Thymus (tissue), 11 donors: ENCODE measurements around the gene ZNF609. TPM values are rescaled to one million over a fixed set of nuclear protein-coding genes. Genes with fewer than 3 reads are reported as not detected.
A peak's percentile ranks its signal among the peaks of the same experiment; 100 is the strongest.

ENCODE experiments used
- DNase-seq, 9 donors: peaks; one replicate each; pipeline ENCODE4 v3.0.0-alpha.2; 2013; ENCODE audit warnings: low spot score in 9 of 9, low read depth in 6 of 9, missing footprints in 1 of 9
- H3K27ac ChIP-seq, 2 donors: one replicate each; pipeline ENCODE4 v1.5.1; 2013; ENCODE audit warnings: control low read depth in 1 of 2, low read depth in 1 of 2, low read length in 1 of 2, mild to moderate bottlenecking in 1 of 2, moderate library complexity in 1 of 2
- H3K27me3 ChIP-seq, 2 donors: one replicate each; pipeline ENCODE4 v1.5.1; 2013; ENCODE audit warnings: low read length in 1 of 2; ENCODE audit not compliant: control insufficient read depth in 2 of 2, insufficient read depth in 1 of 2
- H3K36me3 ChIP-seq, 2 donors: one replicate each; pipeline ENCODE4 v1.5.1; 2013; ENCODE audit warnings: low read length in 1 of 2, mild to moderate bottlenecking in 1 of 2, moderate library complexity in 1 of 2; ENCODE audit not compliant: control insufficient read depth in 2 of 2, insufficient read depth in 2 of 2
- H3K4me1 ChIP-seq, 2 donors: one replicate each; pipeline ENCODE4 v1.5.1; 2013; ENCODE audit warnings: low read length in 2 of 2; ENCODE audit not compliant: control insufficient read depth in 2 of 2, insufficient read depth in 2 of 2
- H3K4me3 ChIP-seq, 2 donors: one replicate each; pipeline ENCODE4 v1.5.1; 2013; ENCODE audit warnings: low read length in 2 of 2, control low read depth in 1 of 2, mild to moderate bottlenecking in 1 of 2
- H3K9me3 ChIP-seq, 2 donors: one replicate each; pipeline ENCODE4 v1.5.1; 2013; ENCODE audit warnings: low read length in 1 of 2, mild to moderate bottlenecking in 1 of 2; ENCODE audit not compliant: control insufficient read depth in 2 of 2, insufficient read depth in 1 of 2
- WGBS: extraction: QIAGEN DNeasy Blood & Tissue Kit; methylation state at CpG from one replicate; pipeline ENCODE4 v1.1.7; 2013; 5-methylcytosine and 5-hydroxymethylcytosine counted together
- polyA plus RNA-seq: library from polyadenylated mRNA; stranded (reverse); fragments of 200-250 nt; gene quantifications from one replicate; pipeline ENCODE4 v1.2.3, GENCODE V29; 2013
- total RNA-seq: library from RNA; stranded (reverse); fragments of 120-200 nt; gene quantifications from one replicate; pipeline ENCODE4 v1.2.4, GENCODE V29; 2013
- donor health status: healthy.

The ZNF609 gene
- total and polyA plus RNA-seq, 2 donors = 7.5 to 16.8 TPM

- no peaks in the 10 kb centered on the region for H3K36me3 ChIP-seq
- H3K27me3 ChIP-seq = no peaks in the 10 kb centered on the region
- no peak overlapping the region for H3K4me3 ChIP-seq
- no peak overlapping the region for H3K27ac ChIP-seq
- DNase-seq = no peak
- WGBS = 91% methylated on average over 7 of the region's 7 CpGs
- no peaks in the 10 kb centered on the region for H3K9me3 ChIP-seq
- peaks cover 0 to 5% of the 10 kb centered on the region in 2 donors for H3K4me1 ChIP-seq
Observed at GRCh38 chr15:64610257-64610919, 150.0 kb downstream of the ZNF609 start.

- no peak for DNase-seq
- Histone ChIP-seq H3K4me3 (no peak overlapping the region), H3K27me3 (no peaks in the 10 kb centered on the region), H3K4me1 (peaks cover 0 to 7% of the 10 kb centered on the region in 2 donors), H3K27ac (no peak overlapping the region), H3K36me3 (peaks cover 0 to 2% of the 10 kb centered on the region in 2 donors), H3K9me3 (no peaks in the 10 kb centered on the region)
Observed at GRCh38 chr15:64611085-64611725, 150.8 kb downstream of the ZNF609 start.

- no peak for DNase-seq
- Histone ChIP-seq H3K27me3 (no peaks in the 10 kb centered on the region), H3K4me3 (no peak overlapping the region), H3K27ac (no peak overlapping the region), H3K36me3 (peaks cover 0 to 2% of the 10 kb centered on the region in 2 donors), H3K4me1 (peaks cover 0 to 16% of the 10 kb centered on the region in 2 donors), H3K9me3 (no peaks in the 10 kb centered on the region)
- 96% methylated on average over 5 of the region's 5 CpGs for WGBS
Observed at GRCh38 chr15:64614519-64614918, 154.1 kb downstream of the ZNF609 start.

GRCh38 chr15:64617727-64618126, 157.3 kb downstream of the ZNF609 start:
- peaks cover 8 to 34% of the 10 kb centered on the region in 2 donors for H3K4me1 ChIP-seq
- no peaks in the 10 kb centered on the region for H3K9me3 ChIP-seq
- no peak for DNase-seq
- WGBS = 100% methylated on average over 1 of the region's 1 CpG
- H3K4me3 ChIP-seq = no peak overlapping the region
- H3K36me3 ChIP-seq = peaks cover under 1 to 2% of the 10 kb centered on the region in 2 donors
- no peaks in the 10 kb centered on the region for H3K27me3 ChIP-seq
- no peak overlapping the region for H3K27ac ChIP-seq

GRCh38 chr15:64618138-64618537, 157.8 kb downstream of the ZNF609 start:
- no peak for DNase-seq
- Histone ChIP-seq H3K4me3 (no peak overlapping the region), H3K36me3 (peaks cover 2 to 3% of the 10 kb centered on the region in 2 donors), H3K27me3 (no peaks in the 10 kb centered on the region), H3K9me3 (no peaks in the 10 kb centered on the region), H3K27ac (no peak overlapping the region), H3K4me1 (peaks cover 12 to 38% of the 10 kb centered on the region in 2 donors)
- 97% methylated on average over 5 of the region's 5 CpGs for WGBS

- peaks cover 16 to 42% of the 10 kb centered on the region in 2 donors for H3K4me1 ChIP-seq
- WGBS = 97% methylated on average over 11 of the region's 11 CpGs
Observed at GRCh38 chr15:64618540-64618939, 158.2 kb downstream of the ZNF609 start.

GRCh38 chr15:64619880-64620839, 159.8 kb downstream of the ZNF609 start:
- Histone ChIP-seq H3K27me3 (no peaks in the 10 kb centered on the region), H3K36me3 (peaks cover 3 to 10% of the 10 kb centered on the region in 2 donors), H3K27ac (peak overlapping the region; percentile 4 to 50), H3K9me3 (no peaks in the 10 kb centered on the region), H3K4me1 (peaks cover 19 to 43% of the 10 kb centered on the region in 2 donors), H3K4me3 (no peak overlapping the region)
- no peak for DNase-seq
- 95% methylated on average over 1 of the region's 1 CpG for WGBS

More at GRCh38 chr15:64618540-64618939, 158.2 kb downstream of the ZNF609 start:
- H3K36me3 ChIP-seq = peaks cover 2 to 3% of the 10 kb centered on the region in 2 donors
- no peak overlapping the region for H3K4me3 ChIP-seq
- no peaks in the 10 kb centered on the region for H3K9me3 ChIP-seq
- H3K27ac ChIP-seq = no peak overlapping the region
- no peak for DNase-seq
- H3K27me3 ChIP-seq = no peaks in the 10 kb centered on the region

- peaks cover 19 to 38% of the 10 kb centered on the region in 2 donors for H3K4me1 ChIP-seq
- H3K4me3 ChIP-seq = no peak overlapping the region
- H3K9me3 ChIP-seq = no peaks in the 10 kb centered on the region
- 96% methylated on average over 3 of the region's 3 CpGs for WGBS
- peaks cover 3 to 10% of the 10 kb centered on the region in 2 donors for H3K36me3 ChIP-seq
- H3K27me3 ChIP-seq = no peaks in the 10 kb centered on the region
- no peak for DNase-seq
- H3K27ac ChIP-seq = no peak overlapping the region
Observed at GRCh38 chr15:64621056-64621455, 160.7 kb downstream of the ZNF609 start.
